Measurements from ENCODE around the gene CCDC12. TPM values are rescaled to one million over a fixed set of nuclear protein-coding genes. Genes with fewer than 3 reads are reported as not detected.
"Not testable (repeated sequence)": the region's sequence is repeated elsewhere in the genome, so short reads cannot be mapped to it uniquely, and the experiment has no call there.

The CCDC12 gene
- total and polyA plus RNA-seq, 2 experiments from 2014 or later, result 17.4 to 43.8 TPM

DNA sequence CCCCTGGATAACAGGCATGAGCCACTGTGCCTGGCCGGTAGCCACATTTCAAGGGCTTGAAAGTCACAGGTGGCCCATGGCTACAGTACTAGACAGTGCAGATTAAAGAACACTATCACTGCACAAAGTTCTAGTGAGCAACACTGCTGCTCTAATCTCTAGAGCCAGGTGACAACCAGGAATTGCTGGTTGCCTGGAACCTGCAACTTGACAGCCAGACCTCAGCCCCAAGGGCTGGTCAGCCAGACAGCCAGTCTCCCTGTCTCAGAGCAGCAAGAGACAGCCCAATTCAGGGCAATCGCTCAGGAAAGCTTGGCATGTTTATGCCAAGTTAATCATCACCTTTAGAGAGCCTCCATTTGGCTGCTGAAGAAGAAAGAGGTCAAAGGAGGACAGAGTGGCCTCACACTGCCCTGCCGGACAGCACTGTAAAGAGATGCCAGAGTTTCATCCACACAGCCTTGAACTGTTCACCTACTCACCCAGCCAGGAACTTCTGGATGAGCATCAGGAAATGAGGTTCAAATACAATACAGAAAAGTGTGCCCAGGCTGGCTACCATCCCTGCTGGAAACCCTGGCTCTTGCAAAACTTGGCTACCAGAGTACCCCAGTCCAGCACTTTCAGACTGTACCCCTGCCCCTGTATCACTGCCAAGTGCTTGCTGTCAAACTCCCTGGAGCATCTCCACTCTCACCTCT is 6.0 kb downstream of the CCDC12 start:
- Histone ChIP-seq H3K9ac (peak overlapping the region; percentile 27; the same call in 1 of the 2 replicates), H3K27me3 (replicated peaks; ENCODE audit: insufficient read depth) (no peaks in the 10 kb centered on the region), H3K27ac (peak overlapping the region; percentile 14), H3K9me2 (ENCODE audit: insufficient read depth) (no peaks in the 10 kb centered on the region), H3K4me2 (ENCODE audit: unreplicated experiment) (peak overlapping the region; percentile 24), H3K4me1 (ENCODE audit: insufficient read depth) (peaks cover 20% of the 10 kb centered on the region), H3K9me3 (ENCODE audit: low read depth) (no peaks in the 10 kb centered on the region), H4K20me1 (ENCODE audit: insufficient read depth) (peaks cover 13% of the 10 kb centered on the region; the same call in 1 of the 2 replicates), H3K79me2 (ENCODE audit: insufficient read depth) (peaks cover 100% of the 10 kb centered on the region), H3K4me3 (no peak overlapping the region), H2AFZ (no peak overlapping the region), H3K36me3 (ENCODE audit: low read depth) (no peaks in the 10 kb centered on the region), H3F3A (ENCODE audit: insufficient read depth) (peaks cover 19% of the 10 kb centered on the region; the same call in 1 of the 2 replicates)
- DNase-seq, result peak; percentile 55
- WGBS, 2 experiments (ENCODE audit: low coverage in 1 of 2, low lambda C conversion rate in 2 of 2, missing lambda C conversion rate in 2 of 2), result 38 to 47% methylated on average over 3 of the region's 3 CpGs
- TF ChIP-seq EZH2 (IDR thresholded peaks at IDR 0.05; ENCODE audit: insufficient read depth, poor library complexity, severe bottlenecking), result no peak
- TF ChIP-seq EZH2phosphoT487 (IDR thresholded peaks at IDR 0.05; ENCODE audit: insufficient read depth, low read depth), result no peak
- in situ Hi-C loops (cut with MboI), result no loop called here

DNA sequence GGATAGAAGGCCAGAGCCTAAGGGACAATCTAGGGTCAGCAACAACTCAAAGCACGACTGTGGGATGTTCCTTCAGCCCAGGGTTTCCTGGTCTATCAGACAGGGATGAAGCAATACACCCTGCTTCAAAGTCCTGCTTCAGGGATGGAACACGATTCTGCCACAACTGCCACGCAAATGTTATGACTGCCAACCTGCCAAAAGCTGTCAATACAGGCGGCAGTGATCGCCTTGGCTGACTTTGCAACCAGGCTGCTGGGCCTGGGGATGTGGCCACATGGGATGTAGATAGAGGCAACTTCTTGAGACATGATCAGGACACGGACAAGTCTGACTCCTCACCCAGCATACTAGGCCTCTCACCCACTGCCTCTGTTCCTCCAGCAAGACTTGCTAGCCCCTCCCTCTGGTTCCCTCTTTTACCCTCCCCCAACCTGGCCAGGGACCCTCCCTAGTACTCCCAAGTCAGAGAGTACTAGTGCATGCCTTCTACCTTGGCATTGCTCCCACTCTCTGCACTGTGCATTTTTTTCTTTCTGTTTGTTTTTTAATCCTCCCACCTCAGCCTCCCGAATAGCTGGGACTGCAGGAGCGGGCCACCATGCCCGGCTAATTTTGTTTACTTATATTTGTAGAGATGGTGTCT is 7.6 kb downstream of the CCDC12 start:
- Histone ChIP-seq H4K20me1 (ENCODE audit: insufficient read depth) (peaks cover 13% of the 10 kb centered on the region; the same call in 1 of the 2 replicates), H3K27me3 (replicated peaks; ENCODE audit: insufficient read depth) (no peaks in the 10 kb centered on the region), H3K36me3 (ENCODE audit: low read depth) (no peaks in the 10 kb centered on the region), H3K27ac (no peak overlapping the region), H3K4me2 (ENCODE audit: unreplicated experiment) (no peak overlapping the region), H3K4me1 (ENCODE audit: insufficient read depth) (peaks cover 20% of the 10 kb centered on the region), H3K9me2 (ENCODE audit: insufficient read depth) (no peaks in the 10 kb centered on the region), H3K79me2 (ENCODE audit: insufficient read depth) (peaks cover 93% of the 10 kb centered on the region), H3K9me3 (ENCODE audit: low read depth) (no peaks in the 10 kb centered on the region), H3F3A (ENCODE audit: insufficient read depth) (peaks cover 19% of the 10 kb centered on the region; the same call in 1 of the 2 replicates), H2AFZ (no peak overlapping the region), H3K9ac (no peak overlapping the region), H3K4me3 (no peak overlapping the region)
- 35 to 43% methylated on average over 9 of the region's 9 CpGs for WGBS, 2 experiments (ENCODE audit: low coverage in 1 of 2, low lambda C conversion rate in 2 of 2, missing lambda C conversion rate in 2 of 2)
- no peak for DNase-seq
- in situ Hi-C loops (cut with MboI), result no loop called here
- TF ChIP-seq EZH2 (IDR thresholded peaks at IDR 0.05; ENCODE audit: insufficient read depth, poor library complexity, severe bottlenecking) (no peak), EZH2phosphoT487 (IDR thresholded peaks at IDR 0.05; ENCODE audit: insufficient read depth, low read depth) (no peak)

DNA sequence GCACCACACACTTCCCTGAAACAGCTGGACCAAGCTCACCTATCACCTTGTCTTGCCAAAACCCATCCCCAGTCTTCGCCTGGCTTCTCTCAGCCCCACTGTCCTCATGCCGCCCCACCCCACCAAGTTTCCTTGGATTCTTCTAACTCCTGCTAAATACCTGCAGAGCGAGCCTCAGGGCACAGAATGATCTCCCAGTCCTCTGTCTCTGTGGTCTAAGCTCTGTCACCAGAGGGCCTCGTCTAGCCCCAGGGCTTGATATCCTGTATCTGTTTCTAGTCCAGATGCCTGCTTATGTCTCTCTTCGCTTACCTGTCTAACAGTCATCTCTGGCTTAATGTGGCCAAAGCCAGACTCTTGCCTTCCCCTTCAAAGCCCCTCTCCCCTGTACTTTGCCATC is 9.7 kb downstream of the CCDC12 start:
- DNase-seq, result no peak
- TF ChIP-seq EZH2phosphoT487 (IDR thresholded peaks at IDR 0.05; ENCODE audit: insufficient read depth, low read depth) (no peak), EZH2 (IDR thresholded peaks at IDR 0.05; ENCODE audit: insufficient read depth, poor library complexity, severe bottlenecking) (no peak)
- WGBS, 2 experiments (ENCODE audit: low coverage in 1 of 2, low lambda C conversion rate in 2 of 2, missing lambda C conversion rate in 2 of 2), result 87 to 89% methylated on average over 5 of the region's 5 CpGs
- Histone ChIP-seq H2AFZ (no peak overlapping the region), H3K36me3 (ENCODE audit: low read depth) (no peaks in the 10 kb centered on the region), H3K27me3 (replicated peaks; ENCODE audit: insufficient read depth) (no peaks in the 10 kb centered on the region), H4K20me1 (ENCODE audit: insufficient read depth) (peaks cover 18% of the 10 kb centered on the region; the same call in 1 of the 2 replicates), H3K79me2 (ENCODE audit: insufficient read depth) (peaks cover 89% of the 10 kb centered on the region), H3K4me1 (ENCODE audit: insufficient read depth) (peaks cover 20% of the 10 kb centered on the region), H3K9me3 (ENCODE audit: low read depth) (no peaks in the 10 kb centered on the region), H3K27ac (no peak overlapping the region), H3K9me2 (ENCODE audit: insufficient read depth) (no peaks in the 10 kb centered on the region), H3K9ac (no peak overlapping the region), H3K4me3 (no peak overlapping the region), H3F3A (ENCODE audit: insufficient read depth) (peaks cover 23% of the 10 kb centered on the region; the same call in 1 of the 2 replicates), H3K4me2 (ENCODE audit: unreplicated experiment) (no peak overlapping the region)
- in situ Hi-C loops (cut with MboI), result no loop called here

DNA sequence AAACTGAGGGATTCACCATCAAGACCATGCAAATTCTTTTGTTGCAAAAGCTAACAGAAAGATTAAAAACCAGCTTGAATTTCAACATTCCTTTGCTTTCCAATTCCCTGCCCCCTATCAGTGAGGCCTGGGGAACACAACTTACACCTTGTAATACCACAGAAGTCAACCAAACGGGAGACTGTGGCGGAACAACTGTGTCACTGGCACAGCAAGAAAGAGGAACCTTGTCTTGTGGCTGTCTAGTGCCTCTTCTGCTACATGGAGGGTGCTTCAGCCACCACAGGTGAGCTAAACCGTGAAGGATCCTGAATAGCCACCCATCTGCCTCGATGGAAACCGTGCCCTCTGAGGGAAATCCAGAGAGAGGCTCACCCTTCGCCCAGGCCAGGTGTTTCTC is 11.4 kb downstream of the CCDC12 start:
- Histone ChIP-seq H3K4me1 (ENCODE audit: insufficient read depth) (peaks cover 10% of the 10 kb centered on the region), H2AFZ (no peak overlapping the region), H3K9me2 (ENCODE audit: insufficient read depth) (no peaks in the 10 kb centered on the region), H3K79me2 (ENCODE audit: insufficient read depth) (peaks cover 89% of the 10 kb centered on the region), H3K27me3 (replicated peaks; ENCODE audit: insufficient read depth) (no peaks in the 10 kb centered on the region), H3K4me2 (ENCODE audit: unreplicated experiment) (no peak overlapping the region), H3K36me3 (ENCODE audit: low read depth) (no peaks in the 10 kb centered on the region), H3K9ac (no peak overlapping the region), H3K9me3 (ENCODE audit: low read depth) (no peaks in the 10 kb centered on the region), H3K27ac (no peak overlapping the region), H4K20me1 (ENCODE audit: insufficient read depth) (peaks cover 25% of the 10 kb centered on the region), H3K4me3 (no peak overlapping the region), H3F3A (ENCODE audit: insufficient read depth) (peaks cover 18% of the 10 kb centered on the region)
- 86 to 87% methylated on average over 6 of the region's 6 CpGs for WGBS, 2 experiments (ENCODE audit: low coverage in 1 of 2, low lambda C conversion rate in 2 of 2, missing lambda C conversion rate in 2 of 2)
- in situ Hi-C loops (cut with MboI), result no loop called here
- no peak for DNase-seq
- TF ChIP-seq EZH2 (IDR thresholded peaks at IDR 0.05; ENCODE audit: insufficient read depth, poor library complexity, severe bottlenecking) (no peak), EZH2phosphoT487 (IDR thresholded peaks at IDR 0.05; ENCODE audit: insufficient read depth, low read depth) (no peak)

DNA sequence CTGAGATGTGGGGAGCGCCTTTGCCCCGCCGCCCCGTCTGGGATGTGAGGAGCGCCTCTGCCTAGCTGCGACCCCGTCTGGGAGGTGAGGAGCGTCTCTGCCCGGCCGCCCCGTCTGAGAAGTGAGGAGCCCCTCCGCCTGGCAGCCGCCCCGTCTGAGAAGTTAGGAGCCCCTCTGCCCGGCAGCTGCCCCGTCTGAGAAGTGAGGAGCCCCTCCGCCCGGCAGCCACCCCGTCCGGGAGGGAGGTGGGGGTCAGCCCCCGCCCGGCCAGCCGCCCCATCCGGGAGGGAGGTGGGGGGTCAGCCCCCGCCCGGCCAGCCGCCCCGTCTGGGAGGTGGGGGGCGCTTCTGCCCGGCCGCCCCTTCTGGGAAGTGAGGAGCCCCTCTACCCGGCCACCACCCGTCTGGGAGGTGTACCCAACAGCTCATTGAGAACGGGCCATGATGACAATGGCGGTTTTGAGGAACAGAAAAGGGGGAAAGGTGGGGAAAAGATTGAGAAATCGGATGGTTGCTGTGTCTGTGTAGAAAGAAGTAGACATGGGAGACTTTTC is 12.4 kb downstream of the CCDC12 start:
- H3K9me2 ChIP-seq (ENCODE audit: insufficient read depth); DNase-seq; H3K27ac ChIP-seq; H3K4me2 ChIP-seq (ENCODE audit: unreplicated experiment); H3K27me3 ChIP-seq (replicated peaks; ENCODE audit: insufficient read depth); H3K9ac ChIP-seq; H3K36me3 ChIP-seq (ENCODE audit: low read depth); H2AFZ ChIP-seq; H3K9me3 ChIP-seq (ENCODE audit: low read depth); H3K4me3 ChIP-seq; in situ Hi-C loops (cut with MboI): not testable (repeated sequence)
- 94 to 97% methylated on average over 6 to 36 of the region's 36 CpGs for WGBS, 2 experiments (ENCODE audit: low coverage in 1 of 2, low lambda C conversion rate in 2 of 2, missing lambda C conversion rate in 2 of 2)
- peaks cover 29% of the 10 kb centered on the region for H4K20me1 ChIP-seq (ENCODE audit: insufficient read depth)
- peaks cover 18% of the 10 kb centered on the region for H3K4me1 ChIP-seq (ENCODE audit: insufficient read depth)
- H3K79me2 ChIP-seq (ENCODE audit: insufficient read depth), result peaks cover 89% of the 10 kb centered on the region
- H3F3A ChIP-seq (ENCODE audit: insufficient read depth), result peaks cover 15% of the 10 kb centered on the region

All from GM23248 (cell line).